Endodermal cell (in vitro differentiated cells): ENCODE results near the gene EPHB1. TPM values are rescaled to one million over a fixed set of nuclear protein-coding genes. Genes with fewer than 3 reads are reported as not detected.

ENCODE experiments used
- DNase-seq: peaks from one replicate; pipeline ENCODE4 v3.0.0-alpha.2; 2017
- H3K27ac ChIP-seq: 2 replicates; pipeline ENCODE4 v1.5.1; 2013; ENCODE audit warnings: mild to moderate bottlenecking, low read depth, low read length, moderate library complexity
- H3K27me3 ChIP-seq: 2 replicates; pipeline ENCODE4 v1.6.1; 2013; ENCODE audit warnings: mild to moderate bottlenecking, low read length, moderate library complexity; ENCODE audit not compliant: insufficient read depth, control insufficient read depth, poor library complexity, severe bottlenecking
- H3K36me3 ChIP-seq: 2 replicates; pipeline ENCODE4 v1.7.0; 2013; ENCODE audit warnings: mild to moderate bottlenecking, low read length, moderate library complexity; ENCODE audit not compliant: control insufficient read depth, insufficient read depth
- H3K4me1 ChIP-seq: one replicate; pipeline ENCODE4 v1.7.0; 2013; ENCODE audit warnings: low read length; ENCODE audit not compliant: control insufficient read depth, insufficient read depth
- H3K4me3 ChIP-seq: 2 replicates; pipeline ENCODE4 v1.5.1; 2013; ENCODE audit warnings: mild to moderate bottlenecking, low read length, moderate library complexity
- H3K9ac ChIP-seq: 2 replicates; pipeline ENCODE4 v1.6.1; 2013; ENCODE audit warnings: mild to moderate bottlenecking, low read length, moderate library complexity; ENCODE audit not compliant: poor library complexity, severe bottlenecking; ENCODE audit errors: extremely low read depth
- H3K9me3 ChIP-seq: 2 replicates; pipeline ENCODE4 v1.6.1; 2013; ENCODE audit warnings: mild to moderate bottlenecking, low read length, moderate library complexity; ENCODE audit not compliant: control insufficient read depth
- H3K27ac Mint-ChIP-seq: 2 replicates; pipeline ENCODE4 v1.8.0; 2020; ENCODE audit warnings: mixed read lengths
- H3K27me3 Mint-ChIP-seq: 2 replicates; pipeline ENCODE4 v1.8.0; 2021; ENCODE audit warnings: mild to moderate bottlenecking, mixed read lengths; ENCODE audit not compliant: insufficient read depth
- H3K36me3 Mint-ChIP-seq: 2 replicates; pipeline ENCODE4 v1.8.0; 2020; ENCODE audit warnings: low read depth, mixed read lengths
- H3K4me1 Mint-ChIP-seq: 2 replicates; pipeline ENCODE4 v1.8.0; 2020; ENCODE audit warnings: mixed read lengths
- H3K4me3 Mint-ChIP-seq: 2 replicates; pipeline ENCODE4 v1.8.0; 2020; ENCODE audit warnings: mild to moderate bottlenecking, moderate library complexity, mixed read lengths
- H3K9me3 Mint-ChIP-seq: 2 replicates; pipeline ENCODE4 v1.8.0; 2020; ENCODE audit warnings: mild to moderate bottlenecking, mixed read lengths
- WGBS, 2 experiments: methylation state at CpG; one replicate each; pipeline versions ENCODE4 v1.1.5 to v1.1.7; 2013; ENCODE audit warnings: missing lambda C conversion rate in 2 of 2, mixed read lengths in 1 of 2; ENCODE audit not compliant: insufficient coverage in 1 of 2, insufficient read length in 1 of 2; 5-methylcytosine and 5-hydroxymethylcytosine counted together
- total RNA-seq, 2 donors: library from RNA; stranded (reverse); fragmentation: NEBNext Ultra II Directional in 1 of 2; extraction: Animal tissue kit (Norgen Biotek cat#: 25700) in 1 of 2; gene quantifications; 2 replicates in 1 of 2; 3 replicates in 1 of 2; pipeline ENCODE4 v1.2.1, GENCODE V29; 2021
- TF ChIP-seq, protein P1 (sequence below): fragments of 200-600 bp; sonication (generic); conservative IDR thresholded peaks from 2 replicates; pipeline ENCODE4 v1.5.0; 2021; ENCODE audit warnings: antibody characterized with exemption, mild to moderate bottlenecking

The EPHB1 gene
- total RNA-seq, 2 donors from 2014 or later, result 2.9 to 3.6 TPM

DNA sequence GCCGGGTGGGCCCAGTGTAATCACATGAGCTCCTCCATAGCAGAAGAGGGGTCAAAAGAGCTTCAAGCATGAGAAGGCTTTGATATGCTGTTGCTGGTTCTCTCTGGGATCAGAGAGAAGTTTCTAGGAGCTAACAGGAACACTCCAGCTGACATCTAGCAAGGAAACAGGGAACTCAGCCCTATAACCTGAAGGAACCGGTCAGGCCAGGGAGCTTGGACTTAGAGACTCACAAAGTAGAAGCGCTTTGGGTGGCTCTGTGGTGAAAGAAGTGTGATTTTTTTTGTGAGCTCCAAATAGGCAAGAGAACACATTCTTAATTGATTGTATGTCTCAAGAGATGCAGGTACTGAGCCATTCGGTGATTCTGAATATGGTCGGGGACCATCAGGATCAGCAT lies 26.2 kb upstream of the EPHB1 start:
- H3K9ac ChIP-seq, result no peak overlapping the region
- H3K27ac ChIP-seq, result no peak overlapping the region
- no peaks in the 10 kb centered on the region for H3K9me3 ChIP-seq
- H3K36me3 Mint-ChIP-seq, result no peaks in the 10 kb centered on the region
- no peaks in the 10 kb centered on the region for H3K9me3 Mint-ChIP-seq
- peak; percentile 15 for DNase-seq
- TF ChIP-seq, protein P1, sequence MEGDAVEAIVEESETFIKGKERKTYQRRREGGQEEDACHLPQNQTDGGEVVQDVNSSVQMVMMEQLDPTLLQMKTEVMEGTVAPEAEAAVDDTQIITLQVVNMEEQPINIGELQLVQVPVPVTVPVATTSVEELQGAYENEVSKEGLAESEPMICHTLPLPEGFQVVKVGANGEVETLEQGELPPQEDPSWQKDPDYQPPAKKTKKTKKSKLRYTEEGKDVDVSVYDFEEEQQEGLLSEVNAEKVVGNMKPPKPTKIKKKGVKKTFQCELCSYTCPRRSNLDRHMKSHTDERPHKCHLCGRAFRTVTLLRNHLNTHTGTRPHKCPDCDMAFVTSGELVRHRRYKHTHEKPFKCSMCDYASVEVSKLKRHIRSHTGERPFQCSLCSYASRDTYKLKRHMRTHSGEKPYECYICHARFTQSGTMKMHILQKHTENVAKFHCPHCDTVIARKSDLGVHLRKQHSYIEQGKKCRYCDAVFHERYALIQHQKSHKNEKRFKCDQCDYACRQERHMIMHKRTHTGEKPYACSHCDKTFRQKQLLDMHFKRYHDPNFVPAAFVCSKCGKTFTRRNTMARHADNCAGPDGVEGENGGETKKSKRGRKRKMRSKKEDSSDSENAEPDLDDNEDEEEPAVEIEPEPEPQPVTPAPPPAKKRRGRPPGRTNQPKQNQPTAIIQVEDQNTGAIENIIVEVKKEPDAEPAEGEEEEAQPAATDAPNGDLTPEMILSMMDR, result no peak
- H3K4me3 ChIP-seq, result no peak overlapping the region
- H3K4me1 ChIP-seq, result no peaks in the 10 kb centered on the region
- H3K4me3 Mint-ChIP-seq, result no peak overlapping the region
- H3K4me1 Mint-ChIP-seq, result no peaks in the 10 kb centered on the region
- peaks cover 16% of the 10 kb centered on the region for H3K27me3 Mint-ChIP-seq
- H3K27ac Mint-ChIP-seq, result no peak overlapping the region
- WGBS, 2 experiments, result 89 to 98% methylated on average over 4 to 5 of the region's 5 CpGs
- H3K36me3 ChIP-seq, result no peaks in the 10 kb centered on the region
- H3K27me3 ChIP-seq, result peaks cover 27% of the 10 kb centered on the region

DNA sequence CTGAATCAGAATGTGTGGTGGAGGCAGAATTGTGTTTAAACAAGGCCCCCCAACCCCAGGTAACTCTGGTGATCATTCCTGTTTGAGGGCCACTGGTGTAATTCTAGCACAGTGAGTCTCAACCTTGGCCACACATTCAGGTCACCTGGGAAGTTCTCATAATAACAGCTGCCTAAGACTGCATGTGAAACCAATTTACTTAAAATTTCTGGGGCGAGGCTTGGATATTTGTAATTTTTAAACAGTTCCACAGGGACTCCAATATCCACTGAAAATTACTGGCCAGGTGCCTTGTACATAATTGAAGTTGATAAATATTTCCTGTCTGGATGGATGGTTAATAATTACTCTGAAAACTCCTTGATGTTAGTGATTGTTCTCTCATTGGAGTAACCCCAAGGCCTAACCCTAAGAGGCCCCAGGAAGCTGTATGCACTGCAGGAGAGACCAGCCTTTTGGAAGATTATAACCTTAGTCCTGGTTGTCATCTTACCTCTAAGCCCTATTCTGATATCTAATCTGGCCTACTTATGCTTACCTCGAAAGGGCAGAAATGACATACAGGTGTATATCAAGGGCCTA lies 25.7 kb upstream of the EPHB1 start:
- Mint-ChIP-seq H3K36me3 (no peaks in the 10 kb centered on the region), H3K4me3 (no peak overlapping the region), H3K9me3 (no peaks in the 10 kb centered on the region), H3K27me3 (peaks cover 19% of the 10 kb centered on the region), H3K4me1 (no peaks in the 10 kb centered on the region), H3K27ac (no peak overlapping the region)
- H3K4me1 ChIP-seq, result no peaks in the 10 kb centered on the region
- no peak overlapping the region for H3K9ac ChIP-seq
- H3K27me3 ChIP-seq, result peaks cover 30% of the 10 kb centered on the region
- H3K36me3 ChIP-seq, result no peaks in the 10 kb centered on the region
- no peak overlapping the region for H3K4me3 ChIP-seq
- TF ChIP-seq, protein P1, result no peak
- WGBS, 2 experiments, result 83 to 89% methylated on average over 2 of the region's 2 CpGs
- no peak for DNase-seq
- no peak overlapping the region for H3K27ac ChIP-seq
- H3K9me3 ChIP-seq, result no peaks in the 10 kb centered on the region

DNA sequence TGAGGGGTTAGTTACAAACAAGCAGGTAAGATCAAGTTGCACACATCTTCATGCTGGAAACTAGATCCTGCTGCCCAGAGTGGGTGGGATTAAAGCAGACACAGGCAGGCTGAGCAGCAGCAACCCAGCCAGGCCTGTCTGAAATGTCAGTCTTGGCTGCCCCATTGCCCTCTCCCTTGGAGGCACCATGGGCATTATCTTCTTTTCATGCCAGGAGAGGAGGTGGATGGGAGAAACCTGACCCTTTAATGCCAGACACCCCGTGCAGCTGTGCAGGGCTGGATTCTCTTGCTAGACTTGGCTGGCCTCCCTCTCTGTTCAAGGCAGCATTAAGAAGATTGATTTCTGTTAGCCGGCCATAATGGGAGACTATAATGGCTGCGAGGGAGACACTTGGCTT lies 23.0 kb upstream of the EPHB1 start:
- peak; percentile 27 for DNase-seq
- Histone ChIP-seq H3K9ac (no peak overlapping the region), H3K27me3 (peaks cover 37% of the 10 kb centered on the region), H3K36me3 (no peaks in the 10 kb centered on the region), H3K4me1 (no peaks in the 10 kb centered on the region), H3K9me3 (no peaks in the 10 kb centered on the region), H3K27ac (no peak overlapping the region), H3K4me3 (no peak overlapping the region)
- H3K27me3 Mint-ChIP-seq, result peaks cover 29% of the 10 kb centered on the region
- H3K4me3 Mint-ChIP-seq, result no peak overlapping the region
- no peaks in the 10 kb centered on the region for H3K36me3 Mint-ChIP-seq
- WGBS, 2 experiments, result 88 to 90% methylated on average over 2 to 3 of the region's 3 CpGs
- no peaks in the 10 kb centered on the region for H3K4me1 Mint-ChIP-seq
- no peaks in the 10 kb centered on the region for H3K9me3 Mint-ChIP-seq
- TF ChIP-seq, protein P1, result no peak
- no peak overlapping the region for H3K27ac Mint-ChIP-seq
